Hypothalamus (tissue), 51 donors: ENCODE data around the gene XBP1.
"Not testable (repeated sequence)": the region's sequence is repeated elsewhere in the genome, so short reads cannot be mapped to it uniquely, and the experiment has no call there.

ENCODE experiments used
- DNase-seq, 51 donors: peaks; one replicate each; lab custom pipeline; 2025; lab: John Stamatoyannopoulos, UW

XBP1 gene

GRCh38 chr22:28793976-28794584 is 6.3 kb downstream of the XBP1 start:
- no peak for DNase-seq

DNA sequence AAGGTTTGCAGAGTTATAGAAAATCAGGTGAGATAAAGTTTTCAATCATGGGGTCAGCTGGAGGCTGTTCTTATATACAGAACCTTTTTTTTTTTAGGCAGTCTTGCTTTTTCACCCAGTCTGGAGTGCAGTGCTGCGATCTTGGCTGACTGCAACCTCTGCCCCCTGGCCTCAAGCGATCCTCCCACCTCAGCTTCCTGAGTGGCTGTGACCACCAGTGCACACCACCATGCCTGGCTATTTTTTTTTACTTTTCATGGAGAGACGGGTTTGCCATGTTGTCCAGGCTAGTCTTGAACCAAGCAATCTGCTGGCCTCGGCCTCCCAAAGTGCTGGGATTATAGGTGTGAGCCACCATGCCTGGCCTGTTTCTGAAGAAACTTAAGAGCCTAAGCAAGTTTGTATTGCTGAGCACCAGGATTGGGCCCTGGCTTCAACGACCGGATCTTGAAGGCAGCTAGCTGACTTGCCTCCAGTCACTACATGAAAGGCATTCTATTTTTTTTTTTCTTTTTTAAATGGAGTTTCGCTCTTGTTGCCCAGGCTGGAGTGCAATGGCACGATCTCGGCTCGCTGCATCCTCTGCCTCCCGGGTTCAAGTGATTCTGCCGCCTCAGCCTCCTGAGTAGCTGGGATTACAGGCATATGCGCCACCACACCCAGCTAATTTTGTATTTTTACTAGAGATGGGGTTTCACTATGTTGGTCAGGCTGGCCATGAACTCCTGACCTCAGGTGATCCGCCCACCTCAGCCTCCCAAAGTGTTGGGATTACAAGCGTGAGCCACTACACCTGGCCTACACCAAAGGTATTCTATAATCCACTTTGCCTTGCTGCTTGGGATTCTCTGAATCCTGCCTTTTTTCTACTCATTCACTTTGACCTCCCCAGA is 7.6 kb downstream of the XBP1 start:
- DNase-seq: no peak

GRCh38 chr22:28791841-28792490 is 8.4 kb downstream of the XBP1 start:
- no peak for DNase-seq

- DNase-seq: no peak
Observed at GRCh38 chr22:28791124-28791523, 9.2 kb downstream of the XBP1 start.

GRCh38 chr22:28788601-28789000 is 11.8 kb downstream of the XBP1 start:
- no peak for DNase-seq

DNA sequence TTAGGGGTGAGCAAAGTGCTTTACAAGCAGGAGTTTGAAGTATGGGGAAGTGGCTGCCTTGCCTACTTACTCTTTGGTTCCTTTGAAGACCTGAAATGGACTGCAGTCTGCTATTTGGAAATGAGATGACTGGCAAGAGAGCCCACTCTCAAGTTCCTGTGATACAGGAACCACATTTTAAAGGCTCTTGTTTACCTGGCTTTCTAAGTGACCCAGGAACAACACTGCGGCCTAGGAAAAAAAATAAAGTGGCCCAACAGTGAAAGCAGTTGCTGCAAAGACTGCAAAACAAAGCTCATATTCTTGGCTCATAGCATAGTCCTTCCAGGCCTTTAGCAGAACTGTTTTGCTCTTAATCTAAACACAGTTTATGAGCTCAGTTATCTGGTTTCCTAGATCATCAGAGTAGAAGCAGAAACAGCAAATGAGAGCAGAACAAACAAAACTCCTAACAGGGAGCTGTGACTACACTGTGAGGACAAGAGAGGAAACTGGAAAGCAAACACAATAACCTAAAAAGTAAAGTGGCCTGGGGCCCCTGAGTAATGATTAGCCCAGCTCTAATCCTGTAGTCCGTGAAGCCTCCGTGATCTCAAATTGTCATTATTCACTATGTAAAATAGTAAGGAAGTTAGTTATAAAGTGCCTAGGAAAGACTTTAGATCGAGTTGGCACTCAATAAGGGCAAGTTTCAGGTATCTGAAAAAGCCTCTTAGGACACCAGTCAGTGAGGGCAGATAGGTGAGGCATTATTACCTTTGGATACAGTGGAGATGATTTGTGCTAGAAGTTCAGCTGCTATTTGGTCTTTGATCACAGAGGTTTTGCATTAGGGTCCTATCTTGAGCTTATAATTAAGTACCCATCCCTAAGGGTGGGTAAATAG is 16.3 kb downstream of the XBP1 start:
- DNase-seq: no peak

GRCh38 chr22:28780296-28780695 is 20.1 kb downstream of the XBP1 start:
- DNase-seq: no peak

DNA sequence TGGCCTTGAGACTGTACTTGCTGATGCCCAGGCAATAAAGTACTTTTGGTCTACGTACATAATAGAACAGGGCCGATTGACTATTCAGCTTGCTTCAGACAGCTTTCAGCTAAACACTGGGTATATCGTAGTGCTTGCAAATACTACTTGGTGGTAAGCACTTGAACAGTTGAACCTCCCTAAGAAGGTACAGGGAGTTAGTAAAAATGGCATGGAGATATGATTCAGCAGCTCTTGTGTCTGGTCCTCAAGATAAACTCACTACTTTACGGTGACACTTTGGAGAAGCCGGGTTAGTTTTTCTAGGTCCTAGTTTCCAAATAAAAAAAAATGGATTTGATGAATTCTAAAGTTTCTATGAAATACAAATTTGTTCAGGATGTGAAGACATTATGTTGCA is 20.5 kb downstream of the XBP1 start:
- DNase-seq: no peak

DNA sequence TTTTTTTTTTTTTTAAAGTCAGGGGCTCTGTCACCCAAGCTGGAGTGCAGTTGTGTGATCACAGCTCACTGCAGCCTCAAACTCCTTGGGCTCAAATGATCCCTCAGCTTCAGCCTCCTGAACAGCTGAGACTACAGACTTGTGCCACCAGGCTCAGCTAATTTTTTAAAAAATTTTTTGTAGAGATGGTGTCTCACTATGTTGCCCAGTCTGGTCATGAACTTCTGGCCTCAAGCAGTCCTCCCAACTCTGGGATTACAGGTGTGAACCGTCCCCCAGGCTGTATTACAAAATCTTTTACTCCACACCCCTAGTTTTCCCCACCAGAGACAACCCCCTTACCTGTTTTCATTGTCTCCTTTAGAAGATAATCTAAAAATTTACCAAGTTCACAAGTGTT is 26.0 kb downstream of the XBP1 start:
- DNase-seq: no peak

DNA sequence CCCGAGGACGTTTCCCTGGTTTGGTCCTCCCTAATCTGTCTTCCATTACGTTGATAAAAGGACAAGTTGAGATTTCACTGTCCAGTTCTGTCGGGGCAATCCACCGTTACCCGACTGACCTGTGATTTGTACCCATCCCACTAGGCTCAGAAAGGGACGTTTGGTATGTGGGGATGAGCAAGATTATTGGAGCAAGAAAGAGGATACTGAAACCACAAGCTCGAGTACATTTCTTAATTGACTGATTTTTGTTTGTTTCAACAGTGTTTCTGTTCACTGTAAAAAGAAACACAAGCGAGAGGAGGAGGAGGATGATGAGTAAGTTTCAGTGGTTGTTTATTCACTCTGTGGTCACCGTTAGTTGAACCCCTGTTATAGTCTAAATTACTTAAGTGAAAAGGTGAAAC is 26.9 kb downstream of the XBP1 start:
- DNase-seq: peak in 1 of 51 donors; percentile 41

- peak; percentile 54 to 97 (median 93) for DNase-seq
Observed at GRCh38 chr22:28772633-28773460, 27.5 kb downstream of the XBP1 start, which contains the start of gene CCDC117. Gene CCDC117, plus strand, starts transcription at chr22:28772695. Its CDS starts 155 bp downstream, at chr22:28772850.

- no peak for DNase-seq
Observed at GRCh38 chr22:28771195-28771791, 29.1 kb downstream of the XBP1 start.

- DNase-seq: no peak
Observed at GRCh38 chr22:28769394-28770085, 30.8 kb downstream of the XBP1 start.

GRCh38 chr22:28768701-28769393 is 31.5 kb downstream of the XBP1 start:
- no peak for DNase-seq

GRCh38 chr22:28766628-28767027 is 33.7 kb downstream of the XBP1 start:
- no peak for DNase-seq

DNA sequence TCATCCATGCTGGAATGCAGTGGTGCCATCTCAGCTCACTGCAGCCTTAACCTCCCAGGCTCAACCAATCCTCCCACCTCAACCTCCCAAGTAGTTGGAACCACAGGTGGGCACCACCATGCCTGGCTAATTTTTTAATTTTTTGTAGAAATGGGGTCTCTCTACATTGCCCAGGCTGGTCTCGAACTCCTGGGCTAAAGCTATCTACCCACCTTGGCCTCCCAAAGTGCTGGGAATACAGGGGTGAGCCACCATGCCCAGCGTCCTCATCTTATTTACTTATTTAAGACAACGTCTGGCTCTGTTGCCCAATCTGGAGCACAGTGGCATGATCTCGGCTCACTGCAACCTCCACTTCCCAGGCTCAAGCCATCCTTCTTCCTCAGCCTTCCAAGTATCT is 38.4 kb downstream of the XBP1 start:
- DNase-seq: not testable (repeated sequence)

DNA sequence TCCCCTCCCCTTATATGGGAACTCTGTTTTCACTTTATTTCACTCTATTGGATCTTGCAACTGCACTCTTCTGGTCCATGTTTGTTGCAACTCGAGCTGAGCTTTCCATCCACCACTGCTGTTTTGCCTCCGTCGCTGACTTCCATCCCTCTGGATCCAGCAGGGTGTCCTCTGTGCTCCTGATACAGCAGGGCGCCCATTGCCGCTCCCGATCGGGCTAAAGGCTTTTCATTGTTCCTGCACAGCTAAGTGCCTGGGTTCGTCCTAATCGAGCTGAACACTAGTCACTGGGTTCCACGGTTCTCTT is 39.0 kb downstream of the XBP1 start:
- DNase-seq: no peak
